ENCODE results near the gene ZNF385B.

The ZNF385B gene

DNA sequence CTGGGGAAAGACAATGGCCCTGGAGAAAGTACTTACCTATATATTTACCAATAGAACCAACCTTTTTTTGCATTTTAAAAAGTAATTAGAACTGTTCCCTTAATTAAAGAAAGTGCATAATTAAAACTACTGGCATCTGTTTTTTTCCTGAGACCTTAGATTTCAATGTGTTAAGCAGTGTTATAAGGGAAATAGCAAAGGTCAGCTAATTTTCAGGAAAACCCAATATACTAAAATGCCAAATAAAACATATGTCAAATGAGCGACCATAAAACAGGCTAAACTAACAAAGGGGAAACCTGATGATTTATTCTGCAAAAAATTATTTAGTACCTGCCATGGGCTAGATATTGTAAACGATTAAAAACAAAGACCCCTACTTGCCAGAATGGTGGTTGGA, 372.8 kb downstream of the ZNF385B start:
- Histone ChIP-seq H3K27me3 (ENCODE audit: insufficient read depth, low read length) (no peaks in the 10 kb centered on the region), H3K4me1 (ENCODE audit: control insufficient read depth, insufficient read depth, low read length, unreplicated experiment) (peaks cover 4% of the 10 kb centered on the region), H3K27ac (ENCODE audit: low read depth, low read length) (no peak overlapping the region), H3K4me3 (ENCODE audit: low read depth, low read length) (no peak overlapping the region), H3K36me3 (ENCODE audit: insufficient read depth, low read length) (no peaks in the 10 kb centered on the region), H2AFZ (ENCODE audit: low read length, unreplicated experiment) (no peak overlapping the region), H3K79me2 (ENCODE audit: control insufficient read depth, insufficient read depth, low read length, unreplicated experiment) (no peaks in the 10 kb centered on the region)

DNA sequence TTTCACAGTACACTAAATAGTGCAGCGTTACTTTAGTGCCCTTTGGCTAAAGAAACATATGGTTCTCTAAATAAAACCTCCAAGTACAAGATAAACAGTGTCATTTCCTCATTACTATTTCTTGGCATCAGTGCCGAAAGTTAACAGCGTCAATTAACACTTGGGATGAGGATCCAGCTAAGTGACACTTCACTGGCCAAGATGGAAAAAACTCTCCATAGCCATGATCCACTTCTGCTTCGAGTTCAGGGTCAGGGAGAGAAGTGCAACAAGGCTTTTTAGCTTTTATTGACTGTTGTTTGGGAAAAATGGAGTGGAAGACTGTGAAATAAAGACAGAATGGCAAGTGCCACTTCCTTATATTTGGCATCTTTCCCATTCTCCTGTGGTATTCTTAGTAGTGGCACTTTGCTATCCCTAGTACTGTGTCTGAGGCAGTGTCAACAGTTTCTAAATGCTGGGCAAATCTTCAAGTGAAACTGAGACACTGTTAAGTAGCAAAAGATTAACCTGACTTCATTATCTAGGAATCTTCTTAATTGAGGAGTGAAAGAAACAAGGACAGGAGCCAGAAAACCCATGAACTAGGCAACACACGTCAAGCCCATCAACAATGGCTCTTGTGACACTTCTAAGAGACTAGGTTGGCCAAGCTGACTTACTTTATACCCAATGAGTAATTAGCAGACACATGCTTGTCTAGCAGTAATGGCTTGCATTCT, 374.2 kb downstream of the ZNF385B start:
- Histone ChIP-seq H3K4me1 (ENCODE audit: control insufficient read depth, insufficient read depth, low read length, unreplicated experiment) (peaks cover 4% of the 10 kb centered on the region), H3K27ac (ENCODE audit: low read depth, low read length) (no peak overlapping the region), H3K36me3 (ENCODE audit: insufficient read depth, low read length) (no peaks in the 10 kb centered on the region), H3K27me3 (ENCODE audit: insufficient read depth, low read length) (no peaks in the 10 kb centered on the region), H3K79me2 (ENCODE audit: control insufficient read depth, insufficient read depth, low read length, unreplicated experiment) (no peaks in the 10 kb centered on the region), H2AFZ (ENCODE audit: low read length, unreplicated experiment) (no peak overlapping the region), H3K4me3 (ENCODE audit: low read depth, low read length) (no peak overlapping the region)

GRCh38 chr2:179483131-179483530, 378.3 kb downstream of the ZNF385B start:
- H3K27ac ChIP-seq (ENCODE audit: low read depth, low read length): no peak overlapping the region
- no peak overlapping the region for H2AFZ ChIP-seq (ENCODE audit: low read length, unreplicated experiment)
- H3K4me3 ChIP-seq (ENCODE audit: low read depth, low read length): no peak overlapping the region
- H3K79me2 ChIP-seq (ENCODE audit: control insufficient read depth, insufficient read depth, low read length, unreplicated experiment): no peaks in the 10 kb centered on the region
- H3K36me3 ChIP-seq (ENCODE audit: insufficient read depth, low read length): no peaks in the 10 kb centered on the region
- H3K27me3 ChIP-seq (ENCODE audit: insufficient read depth, low read length): no peaks in the 10 kb centered on the region
- peaks cover 6% of the 10 kb centered on the region for H3K4me1 ChIP-seq (ENCODE audit: control insufficient read depth, insufficient read depth, low read length, unreplicated experiment)

DNA sequence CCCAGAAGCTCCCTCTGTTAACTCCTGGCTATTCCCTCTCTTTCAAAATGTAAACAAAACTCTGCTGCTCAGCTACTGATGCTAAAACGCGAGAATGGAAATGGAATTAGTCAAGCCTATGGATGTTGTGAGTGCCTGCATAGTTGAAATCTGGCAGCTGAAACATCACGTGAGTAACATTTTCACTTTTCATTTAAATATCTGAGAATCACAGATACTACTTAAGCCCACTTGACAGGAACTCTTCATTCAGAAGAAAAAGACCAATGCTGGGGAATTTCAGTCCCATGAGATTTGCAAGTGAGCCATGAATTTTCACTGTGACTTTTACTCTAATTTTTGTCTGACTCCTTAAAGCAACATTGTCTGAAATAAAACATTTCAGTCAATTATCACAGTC, 381.5 kb downstream of the ZNF385B start:
- Histone ChIP-seq H3K27ac (ENCODE audit: low read depth, low read length) (no peak overlapping the region), H3K4me1 (ENCODE audit: control insufficient read depth, insufficient read depth, low read length, unreplicated experiment) (peaks cover 6% of the 10 kb centered on the region), H3K27me3 (ENCODE audit: insufficient read depth, low read length) (no peaks in the 10 kb centered on the region), H3K36me3 (ENCODE audit: insufficient read depth, low read length) (no peaks in the 10 kb centered on the region), H3K4me3 (ENCODE audit: low read depth, low read length) (no peak overlapping the region), H3K79me2 (ENCODE audit: control insufficient read depth, insufficient read depth, low read length, unreplicated experiment) (no peaks in the 10 kb centered on the region), H2AFZ (ENCODE audit: low read length, unreplicated experiment) (peak overlapping the region; percentile 88)

GRCh38 chr2:179478771-179479170, 382.6 kb downstream of the ZNF385B start:
- H3K79me2 ChIP-seq (ENCODE audit: control insufficient read depth, insufficient read depth, low read length, unreplicated experiment): no peaks in the 10 kb centered on the region
- H3K27ac ChIP-seq (ENCODE audit: low read depth, low read length): no peak overlapping the region
- peaks cover 6% of the 10 kb centered on the region for H3K4me1 ChIP-seq (ENCODE audit: control insufficient read depth, insufficient read depth, low read length, unreplicated experiment)
- H3K36me3 ChIP-seq (ENCODE audit: insufficient read depth, low read length): no peaks in the 10 kb centered on the region
- H2AFZ ChIP-seq (ENCODE audit: low read length, unreplicated experiment): no peak overlapping the region
- no peaks in the 10 kb centered on the region for H3K27me3 ChIP-seq (ENCODE audit: insufficient read depth, low read length)
- no peak overlapping the region for H3K4me3 ChIP-seq (ENCODE audit: low read depth, low read length)

- H3K27ac ChIP-seq (ENCODE audit: low read depth, low read length): no peak overlapping the region
- no peaks in the 10 kb centered on the region for H3K36me3 ChIP-seq (ENCODE audit: insufficient read depth, low read length)
- H2AFZ ChIP-seq (ENCODE audit: low read length, unreplicated experiment): no peak overlapping the region
- H3K79me2 ChIP-seq (ENCODE audit: control insufficient read depth, insufficient read depth, low read length, unreplicated experiment): no peaks in the 10 kb centered on the region
- no peak overlapping the region for H3K4me3 ChIP-seq (ENCODE audit: low read depth, low read length)
- no peaks in the 10 kb centered on the region for H3K27me3 ChIP-seq (ENCODE audit: insufficient read depth, low read length)
- H3K4me1 ChIP-seq (ENCODE audit: control insufficient read depth, insufficient read depth, low read length, unreplicated experiment): peaks cover 10% of the 10 kb centered on the region
Observed at GRCh38 chr2:179470992-179471391, 390.4 kb downstream of the ZNF385B start.

DNA sequence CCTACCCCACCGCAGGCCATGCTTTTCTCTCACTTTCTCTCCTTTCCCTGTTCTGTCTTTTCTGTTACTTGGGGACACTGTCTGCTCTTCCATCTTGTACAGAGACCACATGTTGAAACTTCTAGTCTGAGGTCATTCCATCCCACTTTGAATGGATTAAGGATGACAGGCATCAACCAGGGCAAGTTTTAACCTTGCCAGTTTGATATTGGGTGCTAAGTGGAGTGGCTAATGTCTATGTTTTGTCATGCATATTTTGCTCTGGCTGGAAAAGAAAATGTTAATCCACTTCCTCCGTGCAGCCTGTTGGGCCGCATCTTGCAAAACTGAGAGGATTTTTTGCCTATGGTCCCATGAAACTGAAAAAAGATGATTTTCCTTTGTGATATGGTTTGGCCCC, 391.3 kb downstream of the ZNF385B start:
- no peaks in the 10 kb centered on the region for H3K27me3 ChIP-seq (ENCODE audit: insufficient read depth, low read length)
- H3K4me1 ChIP-seq (ENCODE audit: control insufficient read depth, insufficient read depth, low read length, unreplicated experiment): peaks cover 10% of the 10 kb centered on the region
- no peak overlapping the region for H2AFZ ChIP-seq (ENCODE audit: low read length, unreplicated experiment)
- no peaks in the 10 kb centered on the region for H3K79me2 ChIP-seq (ENCODE audit: control insufficient read depth, insufficient read depth, low read length, unreplicated experiment)
- no peaks in the 10 kb centered on the region for H3K36me3 ChIP-seq (ENCODE audit: insufficient read depth, low read length)
- H3K4me3 ChIP-seq (ENCODE audit: low read depth, low read length): no peak overlapping the region
- H3K27ac ChIP-seq (ENCODE audit: low read depth, low read length): no peak overlapping the region

DNA sequence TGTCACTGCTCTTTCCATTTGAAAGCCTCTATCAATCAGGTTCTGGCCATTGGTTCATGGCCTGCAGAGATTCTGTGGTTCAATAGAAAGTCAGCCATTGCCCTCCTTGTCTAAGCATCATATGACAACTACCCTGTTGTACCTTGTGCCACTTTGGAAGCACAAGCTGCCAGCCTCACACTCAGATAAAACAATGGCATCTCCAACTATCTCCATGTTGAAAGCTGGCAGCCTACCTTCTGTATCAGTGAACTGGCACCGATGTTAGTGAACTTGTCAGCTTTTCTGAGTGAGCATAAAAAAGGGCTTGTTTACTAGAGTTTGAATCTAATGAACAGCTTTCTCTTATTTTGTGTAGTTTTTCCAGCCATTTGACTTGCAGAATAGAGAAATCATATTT, 393.5 kb downstream of the ZNF385B start:
- H3K4me3 ChIP-seq (ENCODE audit: low read depth, low read length): no peak overlapping the region
- H3K27me3 ChIP-seq (ENCODE audit: insufficient read depth, low read length): no peaks in the 10 kb centered on the region
- peak overlapping the region; percentile 28 for H2AFZ ChIP-seq (ENCODE audit: low read length, unreplicated experiment)
- H3K4me1 ChIP-seq (ENCODE audit: control insufficient read depth, insufficient read depth, low read length, unreplicated experiment): peaks cover 10% of the 10 kb centered on the region
- no peak overlapping the region for H3K27ac ChIP-seq (ENCODE audit: low read depth, low read length)
- H3K79me2 ChIP-seq (ENCODE audit: control insufficient read depth, insufficient read depth, low read length, unreplicated experiment): no peaks in the 10 kb centered on the region
- H3K36me3 ChIP-seq (ENCODE audit: insufficient read depth, low read length): no peaks in the 10 kb centered on the region

GRCh38 chr2:179467111-179467510, 394.3 kb downstream of the ZNF385B start:
- H3K79me2 ChIP-seq (ENCODE audit: control insufficient read depth, insufficient read depth, low read length, unreplicated experiment): no peaks in the 10 kb centered on the region
- no peaks in the 10 kb centered on the region for H3K36me3 ChIP-seq (ENCODE audit: insufficient read depth, low read length)
- H3K4me1 ChIP-seq (ENCODE audit: control insufficient read depth, insufficient read depth, low read length, unreplicated experiment): peaks cover 10% of the 10 kb centered on the region
- H3K27ac ChIP-seq (ENCODE audit: low read depth, low read length): peak overlapping the region; percentile 45
- no peaks in the 10 kb centered on the region for H3K27me3 ChIP-seq (ENCODE audit: insufficient read depth, low read length)
- peak overlapping the region; percentile 28 for H2AFZ ChIP-seq (ENCODE audit: low read length, unreplicated experiment)
- peak overlapping the region; percentile 21; the same call in 1 of the 2 replicates for H3K4me3 ChIP-seq (ENCODE audit: low read depth, low read length)

- peak overlapping the region; percentile 96 for H3K27ac ChIP-seq (ENCODE audit: low read depth, low read length)
- no peaks in the 10 kb centered on the region for H3K27me3 ChIP-seq (ENCODE audit: insufficient read depth, low read length)
- H3K36me3 ChIP-seq (ENCODE audit: insufficient read depth, low read length): peaks cover 23% of the 10 kb centered on the region
- no peak overlapping the region for H3K4me3 ChIP-seq (ENCODE audit: low read depth, low read length)
- H3K4me1 ChIP-seq (ENCODE audit: control insufficient read depth, insufficient read depth, low read length, unreplicated experiment): peaks cover 17% of the 10 kb centered on the region
- H2AFZ ChIP-seq (ENCODE audit: low read length, unreplicated experiment): no peak overlapping the region
- H3K79me2 ChIP-seq (ENCODE audit: control insufficient read depth, insufficient read depth, low read length, unreplicated experiment): no peaks in the 10 kb centered on the region
Observed at GRCh38 chr2:179461420-179461819, 400.0 kb downstream of the ZNF385B start.

DNA sequence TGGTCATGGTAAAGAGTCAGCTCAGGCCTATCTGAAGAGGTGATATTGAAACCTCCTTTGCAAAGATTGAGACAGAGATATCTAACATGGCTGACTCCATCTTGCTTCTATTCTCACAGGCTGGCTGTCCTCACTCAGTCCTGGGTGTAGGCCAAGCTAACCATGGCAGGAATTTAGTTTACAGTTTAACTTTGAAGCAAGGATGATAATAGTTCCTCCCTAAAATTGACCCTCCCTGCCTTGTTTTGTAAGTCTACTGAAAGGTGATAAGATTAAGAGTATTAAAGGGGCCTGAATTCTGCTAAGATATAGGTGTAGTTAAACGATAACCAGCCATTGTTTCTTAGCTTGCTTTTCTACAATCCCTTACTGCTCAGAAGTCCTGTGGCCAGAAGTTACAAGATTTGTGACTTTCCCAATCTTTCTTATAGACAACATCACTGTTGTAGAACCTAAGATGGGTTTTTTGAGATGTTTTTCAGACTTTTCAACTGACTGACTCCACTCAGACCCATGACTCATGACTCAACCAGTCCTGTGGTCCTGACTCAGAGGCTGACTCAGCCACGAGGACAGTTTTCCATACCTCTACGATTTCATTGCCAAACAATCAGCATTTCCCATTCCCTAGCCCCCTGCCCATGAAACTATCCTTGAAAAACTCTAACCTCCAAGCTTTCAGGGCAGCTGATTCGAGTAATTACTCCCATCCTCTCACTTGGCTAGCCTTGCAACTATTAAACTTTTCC, 401.1 kb downstream of the ZNF385B start:
- Histone ChIP-seq H3K36me3 (ENCODE audit: insufficient read depth, low read length) (peaks cover 23% of the 10 kb centered on the region), H3K4me1 (ENCODE audit: control insufficient read depth, insufficient read depth, low read length, unreplicated experiment) (peaks cover 25% of the 10 kb centered on the region), H3K27me3 (ENCODE audit: insufficient read depth, low read length) (no peaks in the 10 kb centered on the region), H2AFZ (ENCODE audit: low read length, unreplicated experiment) (peak overlapping the region; percentile 17), H3K79me2 (ENCODE audit: control insufficient read depth, insufficient read depth, low read length, unreplicated experiment) (no peaks in the 10 kb centered on the region), H3K27ac (ENCODE audit: low read depth, low read length) (peak overlapping the region; percentile 96), H3K4me3 (ENCODE audit: low read depth, low read length) (no peak overlapping the region)

Data from ACC112 (cell line).